ENCODE results near the gene LHPP.
A peak's percentile ranks its signal among the peaks of the same experiment; 100 is the strongest.

LHPP gene

DNA sequence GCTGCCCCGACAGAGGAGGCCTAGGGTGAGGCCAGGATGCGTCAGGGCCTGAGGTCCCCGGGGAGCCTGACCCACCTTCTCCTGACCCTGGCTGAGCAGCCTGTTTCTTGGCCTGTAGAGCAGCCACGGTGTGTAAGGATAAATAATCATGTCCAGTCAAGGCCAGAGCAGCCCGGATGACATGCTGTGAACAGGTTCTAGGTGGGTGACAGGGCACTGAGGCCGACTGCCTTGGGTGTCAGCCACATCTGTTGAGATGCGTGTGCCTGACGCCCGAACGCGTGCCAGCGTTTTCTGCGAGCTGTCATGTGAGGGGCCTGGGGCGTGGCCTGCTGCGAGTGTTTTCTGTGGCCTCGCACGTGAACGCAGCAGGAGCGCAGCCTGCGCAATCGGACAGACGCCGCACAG, 164.2 kb downstream of the LHPP start:
- TF ChIP-seq, protein P1, sequence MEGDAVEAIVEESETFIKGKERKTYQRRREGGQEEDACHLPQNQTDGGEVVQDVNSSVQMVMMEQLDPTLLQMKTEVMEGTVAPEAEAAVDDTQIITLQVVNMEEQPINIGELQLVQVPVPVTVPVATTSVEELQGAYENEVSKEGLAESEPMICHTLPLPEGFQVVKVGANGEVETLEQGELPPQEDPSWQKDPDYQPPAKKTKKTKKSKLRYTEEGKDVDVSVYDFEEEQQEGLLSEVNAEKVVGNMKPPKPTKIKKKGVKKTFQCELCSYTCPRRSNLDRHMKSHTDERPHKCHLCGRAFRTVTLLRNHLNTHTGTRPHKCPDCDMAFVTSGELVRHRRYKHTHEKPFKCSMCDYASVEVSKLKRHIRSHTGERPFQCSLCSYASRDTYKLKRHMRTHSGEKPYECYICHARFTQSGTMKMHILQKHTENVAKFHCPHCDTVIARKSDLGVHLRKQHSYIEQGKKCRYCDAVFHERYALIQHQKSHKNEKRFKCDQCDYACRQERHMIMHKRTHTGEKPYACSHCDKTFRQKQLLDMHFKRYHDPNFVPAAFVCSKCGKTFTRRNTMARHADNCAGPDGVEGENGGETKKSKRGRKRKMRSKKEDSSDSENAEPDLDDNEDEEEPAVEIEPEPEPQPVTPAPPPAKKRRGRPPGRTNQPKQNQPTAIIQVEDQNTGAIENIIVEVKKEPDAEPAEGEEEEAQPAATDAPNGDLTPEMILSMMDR (IDR thresholded peaks at IDR 0.05; ENCODE audit: poor library complexity, severe bottlenecking) = no peak
- Histone ChIP-seq H3K4me1 (ENCODE audit: insufficient read depth, poor library complexity, severe bottlenecking) (peaks cover 12% of the 10 kb centered on the region), H3K27me3 (ENCODE audit: insufficient read depth, poor library complexity, severe bottlenecking) (no peaks in the 10 kb centered on the region), H3K9me3 (ENCODE audit: severe bottlenecking) (no peaks in the 10 kb centered on the region), H3K27ac (ENCODE audit: poor library complexity, severe bottlenecking) (no peak overlapping the region), H3K4me3 (ENCODE audit: severe bottlenecking) (no peak overlapping the region), H3K36me3 (ENCODE audit: low read depth) (no peaks in the 10 kb centered on the region)
- no peak for ATAC-seq (ENCODE audit: low read depth)
- no peak for DNase-seq (ENCODE audit: low spot score)

DNA sequence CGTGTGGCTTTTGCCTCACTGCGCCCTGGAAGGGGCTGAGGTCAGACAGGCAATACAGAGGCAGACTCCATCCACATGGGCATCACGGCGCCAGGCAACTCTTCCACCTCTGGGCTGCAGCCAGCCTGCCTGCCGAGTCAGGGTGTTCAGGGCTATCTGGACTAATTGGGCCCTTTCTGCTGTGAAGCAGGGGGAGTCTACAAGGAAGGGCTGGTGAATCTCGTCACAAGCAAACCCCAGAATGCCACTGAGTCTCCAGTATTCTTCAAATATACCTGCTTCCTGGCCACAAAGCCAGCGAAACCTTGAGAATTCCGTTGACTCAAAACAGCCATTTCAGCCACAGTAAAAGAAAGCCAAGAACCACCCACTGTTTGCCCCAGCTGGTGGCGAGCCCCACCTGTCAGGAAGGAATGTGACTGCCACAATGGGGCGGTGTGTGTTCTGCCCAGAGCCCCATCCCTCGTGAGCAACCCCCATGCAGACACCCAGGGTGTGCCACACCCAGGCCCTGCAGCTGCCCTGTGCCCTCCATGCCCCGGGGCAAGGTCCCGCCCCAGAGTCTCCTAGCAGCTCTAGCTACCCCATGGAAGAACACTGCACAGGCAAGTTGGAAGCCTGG, 165.2 kb downstream of the LHPP start:
- TF ChIP-seq, protein P1 (IDR thresholded peaks at IDR 0.05; ENCODE audit: poor library complexity, severe bottlenecking) = no peak
- peak; percentile 81 for DNase-seq (ENCODE audit: low spot score)
- Histone ChIP-seq H3K4me3 (ENCODE audit: severe bottlenecking) (no peak overlapping the region), H3K4me1 (ENCODE audit: insufficient read depth, poor library complexity, severe bottlenecking) (peaks cover 13% of the 10 kb centered on the region), H3K36me3 (ENCODE audit: low read depth) (no peaks in the 10 kb centered on the region), H3K27ac (ENCODE audit: poor library complexity, severe bottlenecking) (peak overlapping the region; percentile 47), H3K9me3 (ENCODE audit: severe bottlenecking) (no peaks in the 10 kb centered on the region), H3K27me3 (ENCODE audit: insufficient read depth, poor library complexity, severe bottlenecking) (no peaks in the 10 kb centered on the region)
- peak; percentile 81 for ATAC-seq (ENCODE audit: low read depth)

DNA sequence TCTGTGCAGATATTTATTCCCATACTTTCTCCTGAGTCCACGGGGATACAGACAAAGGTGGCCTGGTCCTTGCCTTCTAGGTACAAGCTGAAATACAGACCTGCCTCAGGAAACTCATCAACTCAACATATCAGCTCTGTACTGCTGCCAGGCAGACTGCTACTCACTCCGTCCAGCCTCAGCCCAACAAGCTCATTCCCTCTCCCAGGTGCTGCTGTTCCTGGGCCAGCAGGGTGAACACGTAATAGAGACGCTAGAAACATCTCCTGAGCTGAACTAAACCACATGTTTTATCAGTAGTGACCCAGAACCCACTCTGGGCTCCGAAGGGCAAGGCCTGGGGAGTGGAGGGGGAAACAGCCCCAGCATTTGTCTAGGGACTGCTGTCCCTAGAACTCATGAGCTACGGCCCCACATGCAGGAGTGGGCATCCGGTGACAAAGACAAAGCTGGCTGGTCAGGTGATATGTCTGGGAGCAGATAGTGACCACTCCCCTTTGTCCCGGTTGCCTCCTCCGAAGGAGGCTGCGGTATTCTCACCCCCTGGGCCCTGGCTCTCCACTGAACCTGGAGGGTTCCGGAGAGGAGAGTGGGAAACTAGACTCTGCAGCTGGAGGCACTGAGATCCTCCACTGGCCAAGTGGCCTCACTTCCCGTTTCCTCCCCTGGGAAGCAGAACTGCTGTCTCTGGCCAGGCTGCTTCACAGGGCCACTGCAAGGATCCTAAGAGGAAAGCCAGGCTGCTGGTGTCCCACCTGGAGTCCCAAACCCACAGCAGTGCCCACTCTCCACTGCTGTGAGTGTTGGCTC, 166.4 kb downstream of the LHPP start:
- Histone ChIP-seq H3K27me3 (ENCODE audit: insufficient read depth, poor library complexity, severe bottlenecking) (no peaks in the 10 kb centered on the region), H3K4me1 (ENCODE audit: insufficient read depth, poor library complexity, severe bottlenecking) (peaks cover 22% of the 10 kb centered on the region), H3K36me3 (ENCODE audit: low read depth) (no peaks in the 10 kb centered on the region), H3K9me3 (ENCODE audit: severe bottlenecking) (no peaks in the 10 kb centered on the region), H3K27ac (ENCODE audit: poor library complexity, severe bottlenecking) (peak overlapping the region; percentile 47), H3K4me3 (ENCODE audit: severe bottlenecking) (no peak overlapping the region)
- TF ChIP-seq, protein P1 (IDR thresholded peaks at IDR 0.05; ENCODE audit: poor library complexity, severe bottlenecking) = no peak
- ATAC-seq (ENCODE audit: low read depth) (no peak), DNase-seq (ENCODE audit: low spot score) (no peak)

DNA sequence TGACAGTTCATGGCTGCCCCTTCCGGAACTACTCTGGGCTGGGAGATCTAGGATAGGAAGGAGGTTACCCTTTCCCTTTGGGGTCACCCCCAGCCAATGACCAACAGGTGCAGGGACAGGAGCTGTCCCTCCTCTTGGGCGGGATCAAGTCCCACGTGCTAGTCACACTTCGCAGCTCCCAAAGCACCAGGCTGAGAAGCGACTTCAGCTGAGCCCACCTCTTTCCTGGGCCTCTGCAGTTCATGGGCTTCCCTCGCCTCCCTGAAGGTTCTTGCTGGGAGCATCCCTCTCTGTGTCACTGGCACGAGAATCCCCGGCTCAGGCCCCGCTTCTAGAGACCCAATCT, 167.0 kb downstream of the LHPP start:
- H3K27ac ChIP-seq (ENCODE audit: poor library complexity, severe bottlenecking) = no peak overlapping the region
- H3K4me3 ChIP-seq (ENCODE audit: severe bottlenecking) = no peak overlapping the region
- ATAC-seq (ENCODE audit: low read depth) (no peak), DNase-seq (ENCODE audit: low spot score) (no peak)
- H3K9me3 ChIP-seq (ENCODE audit: severe bottlenecking) = no peaks in the 10 kb centered on the region
- H3K4me1 ChIP-seq (ENCODE audit: insufficient read depth, poor library complexity, severe bottlenecking) = peaks cover 22% of the 10 kb centered on the region
- TF ChIP-seq, protein P1 (IDR thresholded peaks at IDR 0.05; ENCODE audit: poor library complexity, severe bottlenecking) = no peak
- no peaks in the 10 kb centered on the region for H3K27me3 ChIP-seq (ENCODE audit: insufficient read depth, poor library complexity, severe bottlenecking)
- no peaks in the 10 kb centered on the region for H3K36me3 ChIP-seq (ENCODE audit: low read depth)

DNA sequence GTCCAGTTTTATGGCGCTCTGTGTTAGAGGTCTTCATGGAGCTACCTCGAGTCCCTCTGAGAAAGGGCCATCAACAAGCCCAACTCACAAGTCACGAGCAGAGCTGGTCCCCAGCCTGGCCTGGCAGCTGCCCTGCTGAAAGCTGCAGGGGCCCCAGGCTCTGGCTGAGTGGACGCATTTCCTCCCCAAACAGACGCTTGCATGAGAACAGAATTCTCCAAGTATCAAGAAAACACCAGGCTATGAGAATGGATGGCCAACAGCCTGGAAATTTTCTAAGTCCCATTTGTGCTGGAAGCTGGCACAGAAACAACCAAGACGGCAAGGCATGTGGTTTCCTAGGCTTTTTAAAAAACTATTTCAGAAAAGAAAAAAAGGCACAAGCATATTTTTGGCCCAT, 167.8 kb downstream of the LHPP start:
- ATAC-seq (ENCODE audit: low read depth) (no peak), DNase-seq (ENCODE audit: low spot score) (no peak)
- no peaks in the 10 kb centered on the region for H3K36me3 ChIP-seq (ENCODE audit: low read depth)
- H3K27ac ChIP-seq (ENCODE audit: poor library complexity, severe bottlenecking) = no peak overlapping the region
- no peaks in the 10 kb centered on the region for H3K9me3 ChIP-seq (ENCODE audit: severe bottlenecking)
- H3K4me1 ChIP-seq (ENCODE audit: insufficient read depth, poor library complexity, severe bottlenecking) = peaks cover 22% of the 10 kb centered on the region
- TF ChIP-seq, protein P1 (IDR thresholded peaks at IDR 0.05; ENCODE audit: poor library complexity, severe bottlenecking) = no peak
- no peak overlapping the region for H3K4me3 ChIP-seq (ENCODE audit: severe bottlenecking)
- H3K27me3 ChIP-seq (ENCODE audit: insufficient read depth, poor library complexity, severe bottlenecking) = no peaks in the 10 kb centered on the region
